Ishikawa (cell line): ENCODE data around the gene NUCB1.

Experiments used
- CREB1 ChIP-seq: IDR thresholded peaks from 2 replicates; pipeline ENCODE4 v1.6.1; 2012; ENCODE audit warnings: low read depth
- EP300 ChIP-seq: IDR thresholded peaks from 2 replicates; pipeline ENCODE4 v1.6.1; 2012; ENCODE audit warnings: borderline replicate concordance
- NFIC ChIP-seq: IDR thresholded peaks from 2 replicates; pipeline ENCODE4 v1.6.1; 2012
- RAD21 ChIP-seq: IDR thresholded peaks from 2 replicates; pipeline ENCODE4 v1.6.1; 2012; ENCODE audit warnings: low read depth
- TAF1 ChIP-seq: IDR thresholded peaks from 2 replicates; pipeline ENCODE4 v1.6.1; 2012; ENCODE audit warnings: low read depth, mild to moderate bottlenecking
- TCF12 ChIP-seq: IDR thresholded peaks from 2 replicates; pipeline ENCODE4 v1.6.1; 2012; ENCODE audit warnings: low read depth
- YY1 ChIP-seq: IDR thresholded peaks from 2 replicates; pipeline ENCODE4 v1.6.1; 2012; ENCODE audit warnings: low read depth
- ZBTB7A ChIP-seq: IDR thresholded peaks from 2 replicates; pipeline ENCODE4 v1.6.1; 2012; ENCODE audit warnings: low read depth
- TF ChIP-seq, protein P1 (sequence below): IDR thresholded peaks from 2 replicates; pipeline ENCODE4 v1.6.1; 2012; ENCODE audit warnings: low read depth, mild to moderate bottlenecking
- TF ChIP-seq, protein P2 (sequence below): IDR thresholded peaks from 2 replicates; pipeline ENCODE4 v1.6.1; 2012
- TF ChIP-seq, protein P3 (sequence below): IDR thresholded peaks from 2 replicates; pipeline ENCODE4 v1.6.1; 2012

DNA sequence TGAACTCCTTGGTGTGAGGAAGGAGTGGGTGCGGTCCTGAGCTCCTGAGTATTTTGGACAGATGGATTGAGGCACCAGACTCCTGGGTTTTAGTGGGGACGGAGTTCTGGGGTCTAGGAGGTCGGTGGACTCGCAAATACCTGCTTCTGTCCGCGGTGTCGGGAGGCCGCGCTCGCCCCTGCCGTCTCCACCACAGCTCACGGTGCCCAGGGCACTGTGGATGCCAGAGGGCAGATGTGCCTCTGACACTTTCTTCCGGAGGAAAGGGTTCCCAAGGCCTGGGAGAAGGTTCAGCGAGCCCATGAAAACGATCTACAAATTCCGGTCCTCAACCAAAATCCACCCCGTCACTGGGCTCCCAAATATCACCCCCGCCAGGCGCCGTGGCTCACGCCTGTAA lies 4.9 kb upstream of the NUCB1 start:
- TF ChIP-seq, protein P1, sequence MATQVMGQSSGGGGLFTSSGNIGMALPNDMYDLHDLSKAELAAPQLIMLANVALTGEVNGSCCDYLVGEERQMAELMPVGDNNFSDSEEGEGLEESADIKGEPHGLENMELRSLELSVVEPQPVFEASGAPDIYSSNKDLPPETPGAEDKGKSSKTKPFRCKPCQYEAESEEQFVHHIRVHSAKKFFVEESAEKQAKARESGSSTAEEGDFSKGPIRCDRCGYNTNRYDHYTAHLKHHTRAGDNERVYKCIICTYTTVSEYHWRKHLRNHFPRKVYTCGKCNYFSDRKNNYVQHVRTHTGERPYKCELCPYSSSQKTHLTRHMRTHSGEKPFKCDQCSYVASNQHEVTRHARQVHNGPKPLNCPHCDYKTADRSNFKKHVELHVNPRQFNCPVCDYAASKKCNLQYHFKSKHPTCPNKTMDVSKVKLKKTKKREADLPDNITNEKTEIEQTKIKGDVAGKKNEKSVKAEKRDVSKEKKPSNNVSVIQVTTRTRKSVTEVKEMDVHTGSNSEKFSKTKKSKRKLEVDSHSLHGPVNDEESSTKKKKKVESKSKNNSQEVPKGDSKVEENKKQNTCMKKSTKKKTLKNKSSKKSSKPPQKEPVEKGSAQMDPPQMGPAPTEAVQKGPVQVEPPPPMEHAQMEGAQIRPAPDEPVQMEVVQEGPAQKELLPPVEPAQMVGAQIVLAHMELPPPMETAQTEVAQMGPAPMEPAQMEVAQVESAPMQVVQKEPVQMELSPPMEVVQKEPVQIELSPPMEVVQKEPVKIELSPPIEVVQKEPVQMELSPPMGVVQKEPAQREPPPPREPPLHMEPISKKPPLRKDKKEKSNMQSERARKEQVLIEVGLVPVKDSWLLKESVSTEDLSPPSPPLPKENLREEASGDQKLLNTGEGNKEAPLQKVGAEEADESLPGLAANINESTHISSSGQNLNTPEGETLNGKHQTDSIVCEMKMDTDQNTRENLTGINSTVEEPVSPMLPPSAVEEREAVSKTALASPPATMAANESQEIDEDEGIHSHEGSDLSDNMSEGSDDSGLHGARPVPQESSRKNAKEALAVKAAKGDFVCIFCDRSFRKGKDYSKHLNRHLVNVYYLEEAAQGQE = no peak
- TF ChIP-seq RAD21 = no peak
- TF ChIP-seq TCF12 = no peak
- TF ChIP-seq TAF1 = no peak
- TF ChIP-seq, protein P2, sequence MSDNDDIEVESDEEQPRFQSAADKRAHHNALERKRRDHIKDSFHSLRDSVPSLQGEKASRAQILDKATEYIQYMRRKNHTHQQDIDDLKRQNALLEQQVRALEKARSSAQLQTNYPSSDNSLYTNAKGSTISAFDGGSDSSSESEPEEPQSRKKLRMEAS = no peak
- TF ChIP-seq EP300 = no peak
- no peak for TF ChIP-seq CREB1
- TF ChIP-seq YY1 = no peak
- TF ChIP-seq NFIC = no peak
- TF ChIP-seq, protein P3, sequence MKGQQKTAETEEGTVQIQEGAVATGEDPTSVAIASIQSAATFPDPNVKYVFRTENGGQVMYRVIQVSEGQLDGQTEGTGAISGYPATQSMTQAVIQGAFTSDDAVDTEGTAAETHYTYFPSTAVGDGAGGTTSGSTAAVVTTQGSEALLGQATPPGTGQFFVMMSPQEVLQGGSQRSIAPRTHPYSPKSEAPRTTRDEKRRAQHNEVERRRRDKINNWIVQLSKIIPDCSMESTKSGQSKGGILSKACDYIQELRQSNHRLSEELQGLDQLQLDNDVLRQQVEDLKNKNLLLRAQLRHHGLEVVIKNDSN = no peak
- no peak for TF ChIP-seq ZBTB7A
